Fibroblast of lung (primary cell): ENCODE data around the gene CHST9. TPM values are rescaled to one million over a fixed set of nuclear protein-coding genes. Genes with fewer than 3 reads are reported as not detected.

Source experiments
- DNase-seq, 2 donors: peaks; one replicate each; pipeline versions ENCODE4 v3.0.0 to v3.0.0-alpha.2; 2010; ENCODE audit warnings: low read depth in 2 of 2
- H2AFZ ChIP-seq: 2 replicates; pipeline ENCODE4 v1.5.1; 2012; ENCODE audit warnings: low read length, control low read depth, inconsistent platforms
- H3K27ac ChIP-seq: 2 replicates; pipeline ENCODE4 v1.5.1; 2011; ENCODE audit warnings: low read length, control low read depth; ENCODE audit not compliant: insufficient read depth
- H3K27me3 ChIP-seq: 2 replicates; pipeline ENCODE4 v1.5.1; 2011; ENCODE audit warnings: mild to moderate bottlenecking, low read length; ENCODE audit not compliant: control insufficient read depth, insufficient read depth
- H3K36me3 ChIP-seq: 2 replicates; pipeline ENCODE4 v1.5.1; 2011; ENCODE audit warnings: low read length; ENCODE audit not compliant: control insufficient read depth, insufficient read depth
- H3K4me1 ChIP-seq: 2 replicates; pipeline ENCODE4 v1.5.1; 2011; ENCODE audit warnings: low read length; ENCODE audit not compliant: control insufficient read depth, insufficient read depth; ENCODE audit errors: extremely low read depth
- H3K4me2 ChIP-seq: 2 replicates; pipeline ENCODE4 v1.5.1; 2011; ENCODE audit warnings: low read length, control low read depth; ENCODE audit not compliant: insufficient read depth; ENCODE audit errors: extremely low read depth
- H3K4me3 ChIP-seq, 4 experiments: fragments of 200-600 bp in 1 of 4; sonication (generic) in 1 of 4; replicated peaks in 1 of 4; 2 replicates each; pipeline ENCODE4 v1.5.1; 2011 to 2016; ENCODE audit warnings: low read length in 4 of 4, low read depth in 3 of 4, mild to moderate bottlenecking in 3 of 4, control low read depth in 2 of 4, inconsistent platforms in 1 of 4, mixed read lengths in 1 of 4; ENCODE audit not compliant: insufficient read depth in 1 of 4; ENCODE audit errors: control extremely low read depth in 1 of 4
- H3K79me2 ChIP-seq: 2 replicates; pipeline ENCODE4 v1.5.1; 2012; ENCODE audit warnings: mild to moderate bottlenecking, low read length, inconsistent platforms; ENCODE audit not compliant: control insufficient read depth, insufficient read depth
- H3K9ac ChIP-seq: 2 replicates; pipeline ENCODE4 v1.5.1; 2011; ENCODE audit warnings: mild to moderate bottlenecking, low read length, control low read depth; ENCODE audit not compliant: insufficient read depth
- H3K9me3 ChIP-seq: 2 replicates; pipeline ENCODE4 v1.5.1; 2012; ENCODE audit warnings: low read depth, low read length; ENCODE audit not compliant: control insufficient read depth, insufficient read depth
- H4K20me1 ChIP-seq: 2 replicates; pipeline ENCODE4 v1.5.1; 2011; ENCODE audit warnings: low read length; ENCODE audit not compliant: control insufficient read depth, insufficient read depth; ENCODE audit errors: extremely low read depth
- CTCF ChIP-seq, 2 donors: IDR thresholded peaks in 1 of 2; conservative IDR thresholded peaks in 1 of 2; 1 replicate in 1 of 2; 2 replicates in 1 of 2; pipeline ENCODE4 v1.5.1; 2011 to 2012; ENCODE audit warnings: low read length in 2 of 2, control low read depth in 1 of 2, inconsistent platforms in 1 of 2, low read depth in 1 of 2, mild to moderate bottlenecking in 1 of 2
- EZH2 ChIP-seq: IDR thresholded peaks from 2 replicates; pipeline ENCODE4 v1.5.1; 2012; ENCODE audit warnings: low read length, control low read depth, mild to moderate bottlenecking; ENCODE audit errors: missing control alignments
- polyA plus RNA-seq, 2 donors: library from polyadenylated mRNA; depleted of rRNA in 1 of 2; stranded (reverse) in 1 of 2; unstranded in 1 of 2; fragments of >200 nt; gene quantifications; 2 replicates each; pipeline ENCODE4 v1.2.1, GENCODE V29; 2011 to 2012; ENCODE audit warnings: missing spikeins in 1 of 2
- total RNA-seq: library from RNA; depleted of rRNA; stranded (reverse); fragments of >200 nt; gene quantifications from 2 replicates; pipeline ENCODE4 v1.2.1, GENCODE V29; 2014

Gene CHST9
- total and polyA plus RNA-seq, 2 donors (not counting 1 experiment from before 2014, with no cell fraction given) = not detected

GRCh38 chr18:26926066-26926675 lies 258.9 kb downstream of the CHST9 start:
- TF ChIP-seq CTCF (conservative IDR thresholded peaks at IDR 0.05 in 1 of 2, IDR thresholded peaks at IDR 0.05 in 1 of 2; ENCODE audit: low read depth in 1 of 2, low read length in 2 of 2) (no peak), EZH2 (no peak)
- DNase-seq = no peak

DNA sequence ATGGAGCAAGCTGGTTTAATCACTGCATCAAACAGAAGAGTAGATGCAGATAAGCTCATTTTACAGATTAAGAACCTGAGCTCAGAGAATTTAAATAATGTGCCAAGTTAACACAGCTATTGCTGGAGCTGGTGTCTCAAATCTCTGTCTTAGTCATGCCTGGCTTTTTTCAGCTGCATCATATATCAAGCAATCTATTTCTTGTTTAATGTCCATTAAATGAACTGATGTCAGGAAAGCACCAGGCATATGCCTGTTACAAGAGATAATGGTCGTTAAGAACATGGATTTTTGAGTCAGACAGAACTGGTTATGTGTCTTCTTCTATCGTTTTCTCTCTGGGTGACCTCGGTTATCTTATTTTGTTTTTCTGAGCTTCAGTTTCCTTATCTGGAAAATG lies 259.8 kb downstream of the CHST9 start:
- no peaks in the 10 kb centered on the region for H3K4me1 ChIP-seq
- no peak overlapping the region for H3K4me3 ChIP-seq
- H3K36me3 ChIP-seq = no peaks in the 10 kb centered on the region
- H3K9ac ChIP-seq = no peak overlapping the region
- TF ChIP-seq EZH2 (no peak), CTCF (conservative IDR thresholded peaks at IDR 0.05 in 1 of 2, IDR thresholded peaks at IDR 0.05 in 1 of 2; ENCODE audit: low read depth in 1 of 2, low read length in 2 of 2) (no peak)
- no peak for DNase-seq
- H2AFZ ChIP-seq = no peak overlapping the region
- no peaks in the 10 kb centered on the region for H3K9me3 ChIP-seq
- no peaks in the 10 kb centered on the region for H3K79me2 ChIP-seq
- no peak overlapping the region for H3K27ac ChIP-seq
- no peaks in the 10 kb centered on the region for H4K20me1 ChIP-seq
- H3K4me2 ChIP-seq = no peak overlapping the region
- H3K27me3 ChIP-seq = no peaks in the 10 kb centered on the region

More at GRCh38 chr18:26926066-26926675, 258.9 kb downstream of the CHST9 start:
- no peaks in the 10 kb centered on the region for H3K79me2 ChIP-seq
- no peak overlapping the region for H3K9ac ChIP-seq
- no peak overlapping the region for H3K27ac ChIP-seq
- H4K20me1 ChIP-seq = no peaks in the 10 kb centered on the region
- no peak overlapping the region for H3K4me3 ChIP-seq
- no peaks in the 10 kb centered on the region for H3K27me3 ChIP-seq
- no peak overlapping the region for H2AFZ ChIP-seq
- H3K4me2 ChIP-seq = no peak overlapping the region
- H3K4me1 ChIP-seq = no peaks in the 10 kb centered on the region
- no peaks in the 10 kb centered on the region for H3K36me3 ChIP-seq
- H3K9me3 ChIP-seq = no peaks in the 10 kb centered on the region

- H3K4me3 ChIP-seq = no peak overlapping the region
- TF ChIP-seq EZH2 (no peak), CTCF (conservative IDR thresholded peaks at IDR 0.05 in 1 of 2, IDR thresholded peaks at IDR 0.05 in 1 of 2; ENCODE audit: low read depth in 1 of 2, low read length in 2 of 2) (no peak)
- no peak overlapping the region for H3K4me2 ChIP-seq
- no peaks in the 10 kb centered on the region for H4K20me1 ChIP-seq
- H3K27ac ChIP-seq = no peak overlapping the region
- no peak for DNase-seq
- H3K9ac ChIP-seq = no peak overlapping the region
- H3K27me3 ChIP-seq = no peaks in the 10 kb centered on the region
- no peak overlapping the region for H2AFZ ChIP-seq
- H3K36me3 ChIP-seq = no peaks in the 10 kb centered on the region
- no peaks in the 10 kb centered on the region for H3K79me2 ChIP-seq
- no peaks in the 10 kb centered on the region for H3K4me1 ChIP-seq
- H3K9me3 ChIP-seq = no peaks in the 10 kb centered on the region
Measured at GRCh38 chr18:26922313-26922712, 262.8 kb downstream of the CHST9 start.
